ENCODE measurements around the gene ELL. TPM values are rescaled to one million over a fixed set of nuclear protein-coding genes. Genes with fewer than 3 reads are reported as not detected.
"Not testable (repeated sequence)": the region's sequence is repeated elsewhere in the genome, so short reads cannot be mapped to it uniquely, and the experiment has no call there.

The ELL gene
- total RNA-seq, 1 experiment from 2014 or later: 6.7 TPM

- DNase-seq (ENCODE audit: extremely low read depth, low read depth): no peak
Measured at GRCh38 chr19:18532168-18532890, 10.5 kb upstream of the ELL start.

GRCh38 chr19:18531485-18531884 is 9.6 kb upstream of the ELL start:
- DNase-seq (ENCODE audit: extremely low read depth, low read depth): no peak

GRCh38 chr19:18529782-18530181 is 7.9 kb upstream of the ELL start:
- no peak for DNase-seq (ENCODE audit: extremely low read depth, low read depth)

- no peak for DNase-seq (ENCODE audit: extremely low read depth, low read depth)
Measured at GRCh38 chr19:18526316-18526715, 4.4 kb upstream of the ELL start.

GRCh38 chr19:18523841-18524240 is 2.0 kb upstream of the ELL start:
- no peak for DNase-seq (ENCODE audit: extremely low read depth, low read depth)

- DNase-seq (ENCODE audit: extremely low read depth, low read depth): not testable (repeated sequence)
Measured at GRCh38 chr19:18522862-18523440, 1.1 kb upstream of the ELL start.

GRCh38 chr19:18522124-18522861 is 423 bp upstream of the ELL start:
- peak; percentile 99 for DNase-seq (ENCODE audit: extremely low read depth, low read depth)

- DNase-seq (ENCODE audit: extremely low read depth, low read depth): no peak
Measured at GRCh38 chr19:18520848-18521691, 800 bp downstream of the ELL start.

DNA sequence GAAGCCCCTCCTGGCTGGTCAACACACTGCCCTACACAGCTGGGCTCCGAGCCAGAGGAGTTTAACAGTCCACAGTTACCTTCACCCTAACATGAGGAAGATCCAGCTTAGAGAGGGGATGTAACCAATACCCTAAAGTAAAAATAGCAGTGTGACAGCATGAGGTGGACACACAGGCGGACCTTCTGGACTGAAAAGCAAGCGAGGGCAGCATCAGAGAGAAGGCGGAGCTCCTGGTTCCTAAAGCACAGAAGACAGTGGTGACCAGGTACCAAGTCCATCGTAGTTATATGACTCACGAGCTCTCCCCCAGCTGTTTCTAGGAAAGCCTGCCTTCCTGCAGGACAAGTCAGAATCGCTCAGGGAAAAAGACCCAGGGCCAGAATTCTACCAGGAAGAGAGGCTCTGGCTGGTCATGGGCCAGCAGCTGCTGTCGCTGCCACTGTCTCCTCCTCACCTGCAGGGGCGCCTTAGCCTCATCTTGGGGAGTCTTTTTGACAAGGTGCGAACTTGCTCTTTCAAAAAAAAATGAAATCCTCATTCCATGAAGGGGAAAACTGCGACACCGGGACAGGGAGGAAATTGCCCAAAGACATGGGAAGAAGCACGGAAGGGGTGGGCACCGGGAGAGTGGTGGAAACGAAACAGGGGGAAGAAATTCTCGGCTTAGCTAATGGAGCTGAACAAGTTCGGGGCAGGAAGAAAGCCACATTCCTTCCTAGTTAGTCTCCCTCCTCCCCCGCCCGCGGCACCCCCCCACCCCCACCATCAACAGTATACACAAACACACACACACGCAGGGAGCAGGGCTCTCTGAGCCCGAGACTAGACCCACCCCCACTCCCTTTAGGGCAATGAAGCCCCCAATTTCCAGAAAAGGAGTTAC is 1.7 kb downstream of the ELL start:
- peak; percentile 56 for DNase-seq (ENCODE audit: extremely low read depth, low read depth)

DNA sequence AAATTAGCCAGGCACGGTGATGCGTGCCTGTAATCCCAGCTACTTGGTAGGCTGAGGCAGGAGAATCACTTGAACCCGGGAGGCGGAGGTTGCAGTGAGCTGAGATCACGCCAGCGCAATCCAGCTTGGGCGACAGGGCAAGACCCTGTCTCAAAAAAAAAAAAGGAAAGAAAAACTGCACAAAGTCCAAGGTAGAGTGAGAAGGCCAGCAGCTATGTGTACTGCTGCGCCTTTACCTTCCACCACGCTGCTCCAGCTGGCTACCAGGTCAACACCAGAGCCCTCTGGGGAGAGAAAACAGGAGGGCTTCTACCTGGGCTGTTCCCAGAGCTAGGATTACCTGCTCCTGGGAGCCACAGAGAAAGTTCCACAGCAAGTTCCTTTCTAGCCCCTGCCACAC is 3.2 kb downstream of the ELL start:
- no peak for DNase-seq (ENCODE audit: extremely low read depth, low read depth)

- DNase-seq (ENCODE audit: extremely low read depth, low read depth): no peak
Measured at GRCh38 chr19:18517606-18518005, 4.3 kb downstream of the ELL start.

- DNase-seq (ENCODE audit: extremely low read depth, low read depth): no peak
Measured at GRCh38 chr19:18515959-18516358, 5.9 kb downstream of the ELL start.

DNA sequence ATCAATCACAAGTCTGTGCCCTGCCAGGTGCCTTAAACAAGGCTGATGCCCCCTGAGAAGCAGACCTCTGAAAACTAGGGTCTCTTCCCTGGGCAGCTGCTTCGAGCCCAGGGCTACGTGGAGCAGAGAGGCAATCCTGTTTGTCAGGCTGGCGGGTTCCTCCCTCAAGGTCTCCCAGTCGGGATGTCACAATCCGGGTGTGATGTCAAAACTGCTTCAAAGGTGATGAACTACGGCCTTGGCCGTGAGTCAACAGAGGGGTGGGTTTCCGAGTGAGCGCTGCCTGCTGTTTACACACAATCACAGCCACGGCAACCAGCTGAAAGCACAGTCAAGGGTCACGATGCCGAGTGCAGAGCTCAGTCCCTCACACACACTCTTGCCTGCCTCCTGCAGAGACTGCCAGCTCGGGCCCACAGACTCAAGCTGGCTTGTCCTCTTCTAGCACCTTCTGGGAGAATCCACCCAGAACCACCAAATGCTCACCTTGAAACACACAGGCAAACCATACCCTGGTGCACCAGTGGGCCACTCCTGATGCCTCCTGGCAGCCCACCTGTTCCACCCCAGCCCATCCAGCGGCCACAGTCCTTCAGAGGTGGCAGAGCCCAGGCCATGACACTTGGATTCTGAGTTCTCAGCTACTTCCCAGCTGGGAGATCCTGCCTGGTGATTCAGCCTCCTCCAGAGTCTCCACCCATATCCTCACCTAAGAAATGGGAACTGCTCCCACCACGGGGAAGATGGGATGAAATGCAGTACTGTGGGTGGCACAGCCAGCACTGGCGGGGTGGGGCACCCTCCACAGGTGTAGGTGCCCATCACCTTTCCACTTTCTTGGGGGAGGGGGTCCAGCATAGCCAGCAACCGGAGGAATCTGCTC is 6.8 kb downstream of the ELL start:
- DNase-seq (ENCODE audit: extremely low read depth, low read depth): no peak

- no peak for DNase-seq (ENCODE audit: extremely low read depth, low read depth)
Measured at GRCh38 chr19:18513868-18514267, 8.0 kb downstream of the ELL start.

DNA sequence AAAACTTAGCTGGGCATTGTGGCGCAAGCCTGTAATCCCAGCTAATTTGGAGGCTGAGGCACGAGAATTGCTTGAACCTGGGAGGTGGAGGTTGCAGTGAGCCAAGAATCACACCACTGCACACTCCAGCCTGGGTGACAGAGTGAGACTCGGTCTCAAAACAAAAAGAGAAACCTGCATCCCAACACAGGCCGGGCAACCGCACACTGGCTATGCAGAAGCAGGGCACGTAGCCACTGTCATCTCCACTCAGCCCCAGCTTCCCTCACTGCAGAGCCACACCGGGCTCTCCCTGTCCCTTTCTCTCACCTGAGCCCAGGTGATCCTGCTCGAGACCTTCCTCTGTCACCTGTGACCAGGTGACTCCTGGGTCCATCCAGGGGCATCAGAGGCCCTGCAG is 11.7 kb downstream of the ELL start:
- no peak for DNase-seq (ENCODE audit: extremely low read depth, low read depth)

DNA sequence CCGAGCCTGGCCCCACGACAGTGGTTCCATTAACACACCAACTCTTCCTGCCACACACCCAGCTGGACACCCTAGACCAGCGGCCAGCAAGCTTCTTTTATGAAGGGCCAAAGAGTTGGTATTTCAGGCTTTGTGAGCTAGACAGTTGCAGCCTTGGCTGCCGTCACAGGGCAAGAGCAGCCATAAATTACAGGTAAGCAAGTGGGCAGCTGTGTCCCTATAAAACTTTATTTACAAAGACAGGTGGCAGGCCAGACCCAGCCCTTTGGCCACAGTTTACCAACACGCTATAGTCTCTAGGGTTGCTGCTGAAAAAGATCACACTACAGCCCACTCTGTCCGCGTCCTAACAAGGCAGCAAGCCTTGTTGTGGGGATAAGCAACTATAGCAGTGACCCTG is 13.3 kb downstream of the ELL start:
- DNase-seq (ENCODE audit: extremely low read depth, low read depth): no peak

DNA sequence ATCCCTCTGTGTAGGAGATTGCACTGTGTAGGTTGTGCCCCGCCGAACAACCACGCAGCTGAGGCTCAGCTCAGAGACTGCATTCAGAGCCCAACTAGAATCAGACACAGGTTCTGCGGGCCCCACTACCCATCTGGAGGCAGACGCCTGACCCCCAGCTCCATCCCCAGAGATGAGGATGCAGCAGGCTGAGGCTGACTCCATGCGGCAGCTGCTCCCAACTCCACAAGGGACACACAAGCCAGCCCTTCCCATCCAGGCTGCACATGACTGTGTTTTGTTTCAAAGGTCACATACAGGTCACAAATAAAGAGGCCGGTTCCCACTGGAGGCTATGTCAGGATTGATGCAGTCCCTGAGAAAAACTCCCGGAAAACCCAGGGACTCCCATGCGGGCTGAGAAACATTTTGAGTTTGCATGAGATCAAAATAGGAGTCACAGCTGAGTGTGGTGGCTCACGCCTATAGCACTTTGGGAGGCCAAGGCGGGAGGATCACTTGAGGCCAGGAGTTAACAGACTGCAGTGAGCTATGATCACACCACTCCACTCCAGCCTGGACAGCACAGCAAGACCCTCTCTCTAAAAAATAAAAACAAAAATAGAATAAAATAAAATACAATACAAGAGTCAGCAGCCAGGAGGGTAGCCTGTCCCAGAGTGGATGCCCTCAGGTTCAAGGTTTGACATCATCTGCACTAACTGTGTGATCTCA is 14.0 kb downstream of the ELL start:
- no peak for DNase-seq (ENCODE audit: extremely low read depth, low read depth)

DNA sequence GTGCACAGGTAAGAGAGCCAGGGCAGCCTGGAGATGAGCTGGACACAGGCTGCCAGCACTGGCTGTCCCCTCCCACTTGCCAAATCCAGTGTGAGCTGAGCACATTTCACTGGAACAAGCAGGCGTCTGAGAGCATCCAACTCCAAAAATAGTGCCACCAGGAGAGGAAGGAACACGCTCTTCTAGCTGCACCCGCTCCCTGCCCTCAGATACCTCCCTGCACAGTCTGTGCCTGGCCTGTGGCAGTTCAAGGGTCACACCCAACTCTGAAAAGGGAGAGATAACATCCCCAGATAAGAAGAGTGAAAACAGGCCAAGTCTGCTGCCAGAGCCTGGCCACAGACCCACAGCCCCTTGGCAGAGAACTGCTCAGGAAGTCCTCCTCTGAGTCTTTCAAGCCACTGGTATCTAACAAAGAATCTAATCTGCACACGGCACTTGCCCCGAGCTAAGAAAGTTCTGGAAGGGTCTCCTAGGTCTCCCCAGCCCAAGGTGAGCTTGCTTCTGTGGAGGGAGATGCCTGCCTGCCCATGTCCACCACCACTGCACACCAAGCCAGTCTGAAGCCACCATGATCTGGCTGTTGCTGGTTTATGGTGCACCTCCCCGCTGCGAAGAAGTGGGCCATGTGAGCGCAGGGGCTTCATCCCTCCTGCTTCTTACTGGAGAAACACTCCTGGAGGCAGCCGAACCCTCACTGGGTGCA is 14.7 kb downstream of the ELL start:
- DNase-seq (ENCODE audit: extremely low read depth, low read depth): no peak
